Smooth muscle cell (in vitro differentiated cells): ENCODE results near the gene PLCB4. TPM values are rescaled to one million over a fixed set of nuclear protein-coding genes. Genes with fewer than 3 reads are reported as not detected.

Experiments used
- DNase-seq: peaks from one replicate; lab custom pipeline; 2025; ENCODE audit not compliant: unreplicated experiment; lab: John Stamatoyannopoulos, UW
- H2AFZ ChIP-seq: fragments of 200-600 bp; sonication (generic); 2 replicates; pipeline ENCODE4 v1.6.0; 2016; ENCODE audit warnings: antibody characterized with exemption, low read depth, mild to moderate bottlenecking
- H3F3A ChIP-seq: fragments of 200-600 bp; sonication (generic); 2 replicates; pipeline ENCODE4 v1.6.0; 2017; ENCODE audit warnings: antibody characterized with exemption, low read depth
- H3K27ac ChIP-seq: fragments of 200-600 bp; sonication (generic); 2 replicates; pipeline ENCODE4 v1.5.1; 2016; ENCODE audit warnings: low read depth, mild to moderate bottlenecking
- H3K27me3 ChIP-seq: fragments of 200-600 bp; sonication (generic); 2 replicates; pipeline ENCODE4 v1.6.1; 2016; ENCODE audit warnings: low read depth, mild to moderate bottlenecking
- H3K36me3 ChIP-seq: fragments of 200-600 bp; sonication (generic); 2 replicates; pipeline ENCODE4 v1.5.1; 2016; ENCODE audit warnings: low read depth
- H3K4me1 ChIP-seq: fragments of 200-600 bp; sonication (generic); 2 replicates; pipeline ENCODE4 v1.5.1; 2016; ENCODE audit warnings: low read depth
- H3K4me2 ChIP-seq: fragments of 200-600 bp; sonication (generic); 2 replicates; pipeline ENCODE4 v1.6.0; 2016; ENCODE audit warnings: mild to moderate bottlenecking
- H3K4me3 ChIP-seq: fragments of 200-600 bp; sonication (generic); 2 replicates; pipeline ENCODE4 v1.5.1; 2016; ENCODE audit warnings: mild to moderate bottlenecking
- H3K79me2 ChIP-seq: fragments of 200-600 bp; sonication (generic); 2 replicates; pipeline ENCODE4 v1.6.0; 2016; ENCODE audit warnings: low read depth, mild to moderate bottlenecking
- H3K9ac ChIP-seq: fragments of 200-600 bp; sonication (generic); 2 replicates; pipeline ENCODE4 v1.6.0; 2016; ENCODE audit warnings: low read depth
- H3K9me3 ChIP-seq: fragments of 200-600 bp; sonication (generic); replicated peaks from 2 replicates; pipeline ENCODE4 v1.5.1; 2016; ENCODE audit warnings: low read depth
- H4K20me1 ChIP-seq: fragments of 200-600 bp; sonication (generic); 2 replicates; pipeline ENCODE4 v1.6.0; 2016; ENCODE audit warnings: low read depth
- WGBS: methylation state at CpG from one replicate; pipeline ENCODE4 v1.1.7; 2016; ENCODE audit warnings: low lambda C conversion rate; 5-methylcytosine and 5-hydroxymethylcytosine counted together
- polyA plus RNA-seq: library from polyadenylated mRNA; unstranded; fragments of >200 nt; fragmentation: Nextera tagmentation; extraction: Ambion mirVana; gene quantifications from 2 replicates; pipeline ENCODE4 v1.2.1, GENCODE V29; 2016
- total RNA-seq: library from RNA; depleted of rRNA; stranded (reverse); fragments of >200 nt; gene quantifications from 2 replicates; pipeline ENCODE4 v1.2.3, GENCODE V29; 2014
- TF ChIP-seq, protein P1 (sequence below): fragments of 200-600 bp; sonication (generic); IDR thresholded peaks from 2 replicates; pipeline ENCODE4 v1.5.1; 2017; ENCODE audit warnings: borderline replicate concordance, mild to moderate bottlenecking, antibody characterized with exemption; ENCODE audit not compliant: insufficient read depth, poor library complexity, severe bottlenecking

Gene PLCB4
- total and polyA plus RNA-seq, 2 experiments from 2014 or later = 3.0 to 5.3 TPM

DNA sequence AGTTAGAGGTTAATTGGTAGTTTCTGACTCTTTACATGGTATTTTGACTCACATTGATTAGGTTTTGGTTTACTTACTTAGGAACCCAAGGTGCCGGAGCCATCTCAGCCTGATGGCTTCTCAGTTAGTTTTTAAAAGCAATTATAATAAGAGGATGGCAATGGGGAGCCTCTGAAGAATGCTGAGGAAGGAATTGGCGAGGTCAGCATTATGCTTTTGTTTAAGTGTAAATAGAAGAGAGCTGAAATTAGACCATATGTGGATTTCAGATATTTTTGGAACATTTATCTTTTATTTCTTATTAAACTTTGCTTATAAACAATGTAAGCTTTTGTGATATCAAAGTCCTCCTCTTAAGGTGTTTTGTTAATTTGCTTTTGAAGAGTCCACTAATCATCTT lies 77.8 kb downstream of the PLCB4 start:
- no peaks in the 10 kb centered on the region for H4K20me1 ChIP-seq
- H3K9ac ChIP-seq = no peak overlapping the region
- DNase-seq = no peak
- H3K36me3 ChIP-seq = no peaks in the 10 kb centered on the region
- H3K4me1 ChIP-seq = no peaks in the 10 kb centered on the region
- H3K79me2 ChIP-seq = no peaks in the 10 kb centered on the region
- TF ChIP-seq, protein P1, sequence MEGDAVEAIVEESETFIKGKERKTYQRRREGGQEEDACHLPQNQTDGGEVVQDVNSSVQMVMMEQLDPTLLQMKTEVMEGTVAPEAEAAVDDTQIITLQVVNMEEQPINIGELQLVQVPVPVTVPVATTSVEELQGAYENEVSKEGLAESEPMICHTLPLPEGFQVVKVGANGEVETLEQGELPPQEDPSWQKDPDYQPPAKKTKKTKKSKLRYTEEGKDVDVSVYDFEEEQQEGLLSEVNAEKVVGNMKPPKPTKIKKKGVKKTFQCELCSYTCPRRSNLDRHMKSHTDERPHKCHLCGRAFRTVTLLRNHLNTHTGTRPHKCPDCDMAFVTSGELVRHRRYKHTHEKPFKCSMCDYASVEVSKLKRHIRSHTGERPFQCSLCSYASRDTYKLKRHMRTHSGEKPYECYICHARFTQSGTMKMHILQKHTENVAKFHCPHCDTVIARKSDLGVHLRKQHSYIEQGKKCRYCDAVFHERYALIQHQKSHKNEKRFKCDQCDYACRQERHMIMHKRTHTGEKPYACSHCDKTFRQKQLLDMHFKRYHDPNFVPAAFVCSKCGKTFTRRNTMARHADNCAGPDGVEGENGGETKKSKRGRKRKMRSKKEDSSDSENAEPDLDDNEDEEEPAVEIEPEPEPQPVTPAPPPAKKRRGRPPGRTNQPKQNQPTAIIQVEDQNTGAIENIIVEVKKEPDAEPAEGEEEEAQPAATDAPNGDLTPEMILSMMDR = no peak
- H3F3A ChIP-seq = no peaks in the 10 kb centered on the region
- no peak overlapping the region for H3K4me3 ChIP-seq
- no peak overlapping the region for H3K4me2 ChIP-seq
- H2AFZ ChIP-seq = no peak overlapping the region
- H3K27ac ChIP-seq = no peak overlapping the region
- H3K9me3 ChIP-seq = no peaks in the 10 kb centered on the region
- WGBS = 96% methylated on average over 2 of the region's 2 CpGs
- no peaks in the 10 kb centered on the region for H3K27me3 ChIP-seq

DNA sequence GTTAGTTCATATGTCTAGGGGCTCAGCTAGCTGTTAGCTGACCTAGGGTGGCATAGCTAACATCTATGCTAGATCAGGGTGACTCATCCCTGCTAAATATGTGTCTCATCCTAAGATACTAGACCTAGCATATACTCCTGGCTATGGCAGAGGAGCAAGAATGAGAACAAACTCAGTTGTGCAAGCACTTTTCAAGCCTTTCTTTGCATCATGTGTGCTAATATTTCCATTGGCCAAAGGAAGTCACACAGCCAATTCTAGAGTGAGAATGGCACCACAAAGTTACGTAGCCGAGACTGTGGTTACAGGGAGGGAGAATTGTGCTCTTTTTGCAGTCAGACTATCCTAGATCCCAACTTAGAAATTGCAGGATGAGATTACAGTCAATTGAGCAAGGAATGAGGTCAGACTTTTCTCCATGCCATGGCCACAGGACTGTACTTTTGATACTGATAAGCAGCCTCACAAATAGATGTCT lies 78.7 kb downstream of the PLCB4 start:
- no peak overlapping the region for H3K27ac ChIP-seq
- WGBS = 82% methylated on average over 2 of the region's 2 CpGs

DNA sequence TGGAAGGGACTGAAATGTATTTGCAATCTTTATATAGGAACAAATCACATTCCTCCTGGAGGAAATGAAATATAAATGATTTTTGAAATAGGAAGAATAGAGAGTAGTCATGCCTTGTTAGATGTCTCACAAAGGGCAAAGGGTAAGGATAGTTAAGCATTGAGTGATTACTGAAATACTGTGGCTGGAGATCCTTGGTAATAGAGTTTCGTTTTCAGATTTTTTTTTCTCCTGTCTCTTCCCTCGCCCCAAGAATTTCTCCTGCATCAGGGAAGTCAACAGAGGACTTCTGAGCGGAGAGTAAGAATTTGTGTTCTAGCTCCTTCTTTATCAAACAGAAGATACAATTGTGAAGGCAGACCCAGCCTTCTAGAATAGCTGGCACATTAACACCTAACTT lies 79.4 kb downstream of the PLCB4 start:
- no peaks in the 10 kb centered on the region for H3K4me1 ChIP-seq
- H3K4me3 ChIP-seq = no peak overlapping the region
- H3K9ac ChIP-seq = no peak overlapping the region
- DNase-seq = no peak
- no peaks in the 10 kb centered on the region for H3F3A ChIP-seq
- 94% methylated on average over 3 of the region's 3 CpGs for WGBS
- H3K4me2 ChIP-seq = no peak overlapping the region
- no peak overlapping the region for H3K27ac ChIP-seq
- no peaks in the 10 kb centered on the region for H3K9me3 ChIP-seq
- no peak overlapping the region for H2AFZ ChIP-seq
- H3K79me2 ChIP-seq = no peaks in the 10 kb centered on the region
- no peaks in the 10 kb centered on the region for H4K20me1 ChIP-seq
- no peaks in the 10 kb centered on the region for H3K36me3 ChIP-seq
- TF ChIP-seq, protein P1 = no peak
- no peaks in the 10 kb centered on the region for H3K27me3 ChIP-seq

More for the DNA sequence above, 78.7 kb downstream of the PLCB4 start:
- TF ChIP-seq, protein P1 = no peak
- Histone ChIP-seq H3K9me3 (no peaks in the 10 kb centered on the region), H2AFZ (no peak overlapping the region), H3K4me1 (no peaks in the 10 kb centered on the region), H3F3A (no peaks in the 10 kb centered on the region), H3K27me3 (no peaks in the 10 kb centered on the region), H4K20me1 (no peaks in the 10 kb centered on the region), H3K9ac (no peak overlapping the region), H3K4me3 (no peak overlapping the region), H3K79me2 (no peaks in the 10 kb centered on the region), H3K36me3 (no peaks in the 10 kb centered on the region), H3K4me2 (no peak overlapping the region)
- no peak for DNase-seq

DNA sequence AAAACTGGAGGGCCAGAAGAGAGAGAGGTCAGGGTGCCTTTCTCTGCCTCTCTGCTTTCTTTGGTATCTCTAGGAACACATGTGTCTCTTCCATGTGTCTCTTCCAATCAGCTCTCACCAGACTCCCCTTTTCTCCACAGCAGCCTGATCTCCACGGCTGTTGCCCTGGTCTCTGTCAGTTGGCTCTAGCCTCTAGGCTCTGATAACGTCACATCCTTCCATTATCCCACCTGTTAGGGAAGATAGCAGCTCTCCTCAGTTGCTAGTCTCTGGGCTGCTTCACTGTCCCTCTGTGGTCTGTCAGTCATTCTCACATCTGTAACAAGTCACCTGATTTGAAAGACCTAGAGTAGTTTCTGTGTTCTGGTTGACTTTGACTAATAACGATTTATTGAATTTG lies 80.2 kb downstream of the PLCB4 start:
- H3K4me3 ChIP-seq = no peak overlapping the region
- H3K36me3 ChIP-seq = no peaks in the 10 kb centered on the region
- TF ChIP-seq, protein P1 = no peak
- H3K79me2 ChIP-seq = no peaks in the 10 kb centered on the region
- no peak for DNase-seq
- no peaks in the 10 kb centered on the region for H3K27me3 ChIP-seq
- 92% methylated on average over 3 of the region's 3 CpGs for WGBS
- H3K9me3 ChIP-seq = no peaks in the 10 kb centered on the region
- no peak overlapping the region for H3K4me2 ChIP-seq
- no peak overlapping the region for H2AFZ ChIP-seq
- no peaks in the 10 kb centered on the region for H3K4me1 ChIP-seq
- H3F3A ChIP-seq = no peaks in the 10 kb centered on the region
- H3K9ac ChIP-seq = no peak overlapping the region
- no peak overlapping the region for H3K27ac ChIP-seq
- no peaks in the 10 kb centered on the region for H4K20me1 ChIP-seq
